SK-N-MC (cell line): ENCODE data around the gene DPY19L1.
"Not testable (repeated sequence)": the region's sequence is repeated elsewhere in the genome, so short reads cannot be mapped to it uniquely, and the experiment has no call there.

Experiments
- DNase-seq: peaks from one replicate; pipeline ENCODE4 v3.0.0-alpha.2; 2011; ENCODE audit warnings: low read depth, low spot score
- H3K27ac ChIP-seq: fragments of 200-600 bp; sonication (generic); 2 replicates; pipeline ENCODE4 v1.5.1; 2016; ENCODE audit warnings: mixed run types
- H3K36me3 ChIP-seq: fragments of 200-600 bp; sonication (generic); 2 replicates; pipeline ENCODE4 v1.6.1; 2017; ENCODE audit warnings: antibody characterized with exemption, low read length, mixed read lengths; ENCODE audit not compliant: insufficient read depth
- H3K4me3 ChIP-seq: fragments of 200-600 bp; sonication (generic); 2 replicates; pipeline ENCODE4 v1.5.1; 2016
- H3K9ac ChIP-seq: fragments of 200-600 bp; sonication (generic); 2 replicates; pipeline ENCODE4 v1.8.0; 2017; ENCODE audit warnings: mixed run types, mixed read lengths; ENCODE audit not compliant: insufficient read length
- H3K9me3 ChIP-seq: fragments of 200-600 bp; sonication (generic); 2 replicates; pipeline ENCODE4 v1.6.1; 2017; ENCODE audit warnings: low read depth, mild to moderate bottlenecking, antibody characterized with exemption, low read length, moderate library complexity, mixed read lengths
- EZH2 ChIP-seq: fragments of 200-600 bp; sonication (generic); IDR thresholded peaks from one replicate; pipeline ENCODE4 v1.6.1; 2017; ENCODE audit warnings: antibody characterized with exemption
- FOXP2 ChIP-seq: optimal IDR thresholded peaks from 2 replicates; pipeline ENCODE3; 2011; ENCODE audit warnings: mild to moderate bottlenecking, moderate library complexity; ENCODE audit not compliant: insufficient read depth; ENCODE audit errors: extremely low read length, control extremely low read depth
- POLR2AphosphoS5 ChIP-seq: IDR thresholded peaks from 2 replicates; pipeline ENCODE4 v1.6.1; 2012; ENCODE audit warnings: mild to moderate bottlenecking, low read depth, low read length, borderline replicate concordance

DPY19L1 gene

DNA sequence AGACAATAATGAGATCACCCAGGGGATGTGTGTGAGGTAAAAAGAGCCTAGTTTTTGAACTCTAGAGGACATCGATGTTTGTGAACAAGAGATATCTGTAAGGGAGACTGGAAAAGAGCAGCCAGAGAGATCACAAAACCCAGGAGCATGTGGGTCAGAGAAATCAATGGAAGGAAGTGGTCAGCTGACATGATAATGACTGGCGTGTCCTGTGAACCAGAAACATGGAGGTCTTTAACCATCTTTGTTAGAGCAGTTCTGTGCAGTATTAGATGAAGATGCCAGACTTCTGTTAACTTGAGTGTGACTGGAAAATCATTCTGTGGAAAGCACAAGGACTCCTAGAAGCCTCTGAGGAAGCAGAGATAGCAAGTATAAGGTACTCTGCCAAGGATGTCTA lies 6.0 kb upstream of the DPY19L1 start:
- H3K4me3 ChIP-seq, H3K9me3 ChIP-seq, H3K36me3 ChIP-seq, H3K27ac ChIP-seq, H3K9ac ChIP-seq, DNase-seq: not testable (repeated sequence)

DNA sequence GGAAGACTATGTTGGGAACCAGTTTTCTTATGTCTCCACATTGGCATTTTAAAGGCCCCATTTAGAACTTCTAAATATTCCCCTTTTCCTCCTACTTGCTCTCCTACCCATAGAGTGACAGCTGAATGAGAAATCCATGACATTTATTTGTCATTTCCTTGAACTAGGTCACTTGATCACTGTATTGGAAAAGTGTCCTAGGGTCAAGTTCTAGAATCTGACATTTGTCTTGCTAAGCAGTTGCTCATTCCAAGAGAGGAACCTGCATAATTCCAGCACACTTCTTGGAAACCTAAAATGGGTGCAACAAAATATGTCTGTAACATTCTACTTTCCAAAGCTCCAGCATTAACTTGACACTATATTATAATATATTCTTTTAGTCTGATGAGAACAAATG lies 3.6 kb upstream of the DPY19L1 start:
- TF ChIP-seq EZH2 (no peak), POLR2AphosphoS5 (no peak), FOXP2 (no peak)
- H3K9ac ChIP-seq, result no peak overlapping the region
- H3K4me3 ChIP-seq, result no peak overlapping the region
- H3K27ac ChIP-seq, result no peak overlapping the region
- H3K9me3 ChIP-seq, result no peaks in the 10 kb centered on the region
- H3K36me3 ChIP-seq, result no peaks in the 10 kb centered on the region
- no peak for DNase-seq

DNA sequence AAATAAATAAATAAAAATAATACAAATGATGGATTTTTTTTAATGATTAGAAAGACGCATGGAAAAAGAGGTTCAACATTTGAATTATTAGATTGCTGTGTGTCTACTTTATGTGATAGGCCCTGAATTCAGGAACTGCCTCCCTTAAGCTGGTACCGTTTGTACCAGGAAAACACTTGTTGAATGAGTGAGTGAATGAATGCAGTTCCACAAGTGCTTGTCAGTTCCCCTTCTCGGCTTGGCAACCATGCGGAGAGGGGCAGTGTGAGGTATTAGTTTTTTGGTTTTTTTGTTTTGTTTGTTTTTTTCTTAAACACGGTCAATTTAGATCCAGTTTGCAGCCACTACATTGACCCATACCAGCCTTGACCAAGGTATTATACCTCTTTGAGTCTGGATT lies 2.1 kb upstream of the DPY19L1 start:
- Histone ChIP-seq H3K9ac (no peak overlapping the region), H3K27ac (no peak overlapping the region), H3K9me3 (no peaks in the 10 kb centered on the region), H3K4me3 (no peak overlapping the region), H3K36me3 (no peaks in the 10 kb centered on the region)
- no peak for DNase-seq
- TF ChIP-seq EZH2, result no peak
- TF ChIP-seq POLR2AphosphoS5, result no peak
- no peak for TF ChIP-seq FOXP2

DNA sequence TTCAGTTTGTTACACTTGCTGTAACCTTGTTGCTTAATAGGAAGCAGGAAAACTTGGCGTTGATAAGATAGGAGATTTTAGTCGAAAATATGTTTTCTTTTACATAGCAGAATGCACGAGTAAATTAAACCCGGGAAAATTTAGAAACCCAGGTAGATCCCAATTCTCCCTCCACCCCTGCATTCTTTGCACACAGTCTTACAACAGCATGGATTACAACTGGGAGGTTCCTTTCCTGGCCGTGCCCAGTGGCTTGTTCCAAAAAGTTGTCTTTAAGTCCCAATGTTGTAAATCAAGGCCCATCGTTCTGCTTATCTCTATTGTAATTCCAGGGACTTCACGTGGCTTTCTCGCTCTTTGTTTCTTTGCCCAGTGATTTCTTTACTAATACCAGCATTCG lies 1.1 kb upstream of the DPY19L1 start:
- TF ChIP-seq EZH2 (no peak), POLR2AphosphoS5 (no peak), FOXP2 (no peak)
- no peak for DNase-seq
- H3K27ac ChIP-seq, result no peak overlapping the region

DNA sequence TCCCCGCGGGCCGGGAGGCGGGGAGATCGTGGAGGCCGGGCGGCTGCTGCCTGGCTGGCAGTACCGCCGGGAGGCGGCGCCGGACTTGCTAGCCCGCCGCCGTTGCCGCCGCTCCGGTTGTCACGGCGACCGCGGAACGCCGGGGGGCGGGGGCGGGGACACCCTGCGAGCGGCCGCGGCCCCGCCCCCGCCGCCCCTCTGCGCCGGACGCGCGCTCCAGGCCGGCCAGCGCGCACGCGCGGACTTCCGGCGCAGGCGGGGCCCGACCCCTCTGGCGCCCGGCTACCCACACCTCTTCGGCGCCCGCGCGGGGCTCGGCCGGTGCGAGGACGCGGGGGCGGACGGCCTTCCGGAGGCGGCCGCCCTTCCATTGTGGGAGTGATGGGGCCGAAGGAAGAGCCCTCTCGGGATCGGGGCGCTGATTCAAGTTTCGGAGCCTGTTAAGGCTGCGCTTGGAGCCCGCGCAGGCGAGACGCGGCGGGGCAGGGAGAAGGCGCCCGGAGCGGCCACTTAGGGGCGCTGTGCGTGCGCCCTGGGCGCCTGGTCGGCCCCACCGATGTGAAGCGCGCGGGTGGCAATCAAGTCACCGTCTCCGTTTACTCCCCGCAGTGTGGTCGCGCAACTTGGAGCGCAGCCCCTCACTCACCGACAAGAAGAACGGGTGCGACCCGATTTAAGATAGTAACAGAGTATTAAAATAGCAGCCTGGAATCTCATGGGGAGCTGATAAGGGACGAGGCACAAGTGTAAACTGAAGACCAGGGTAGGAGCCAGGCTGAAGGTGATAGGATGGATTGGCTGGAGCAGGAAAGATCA lies 449 bp upstream of the DPY19L1 start:
- H3K36me3 ChIP-seq, result no peaks in the 10 kb centered on the region
- peak overlapping the region; percentile 88 for H3K4me3 ChIP-seq
- H3K27ac ChIP-seq, result peak overlapping the region; percentile 74; the same call in 1 of the 2 replicates
- no peak for TF ChIP-seq FOXP2
- TF ChIP-seq POLR2AphosphoS5, result peak; percentile 61; the same call in 1 of the 2 replicates
- no peak for TF ChIP-seq EZH2
- peak overlapping the region; percentile 73 for H3K9ac ChIP-seq
- H3K9me3 ChIP-seq, result no peaks in the 10 kb centered on the region
- DNase-seq, result no peak

More for the DNA sequence above, 1.1 kb upstream of the DPY19L1 start:
- H3K9me3 ChIP-seq, result no peaks in the 10 kb centered on the region
- H3K9ac ChIP-seq, result peak overlapping the region; percentile 73
- H3K36me3 ChIP-seq, result no peaks in the 10 kb centered on the region
- H3K4me3 ChIP-seq, result peak overlapping the region; percentile 88

DNA sequence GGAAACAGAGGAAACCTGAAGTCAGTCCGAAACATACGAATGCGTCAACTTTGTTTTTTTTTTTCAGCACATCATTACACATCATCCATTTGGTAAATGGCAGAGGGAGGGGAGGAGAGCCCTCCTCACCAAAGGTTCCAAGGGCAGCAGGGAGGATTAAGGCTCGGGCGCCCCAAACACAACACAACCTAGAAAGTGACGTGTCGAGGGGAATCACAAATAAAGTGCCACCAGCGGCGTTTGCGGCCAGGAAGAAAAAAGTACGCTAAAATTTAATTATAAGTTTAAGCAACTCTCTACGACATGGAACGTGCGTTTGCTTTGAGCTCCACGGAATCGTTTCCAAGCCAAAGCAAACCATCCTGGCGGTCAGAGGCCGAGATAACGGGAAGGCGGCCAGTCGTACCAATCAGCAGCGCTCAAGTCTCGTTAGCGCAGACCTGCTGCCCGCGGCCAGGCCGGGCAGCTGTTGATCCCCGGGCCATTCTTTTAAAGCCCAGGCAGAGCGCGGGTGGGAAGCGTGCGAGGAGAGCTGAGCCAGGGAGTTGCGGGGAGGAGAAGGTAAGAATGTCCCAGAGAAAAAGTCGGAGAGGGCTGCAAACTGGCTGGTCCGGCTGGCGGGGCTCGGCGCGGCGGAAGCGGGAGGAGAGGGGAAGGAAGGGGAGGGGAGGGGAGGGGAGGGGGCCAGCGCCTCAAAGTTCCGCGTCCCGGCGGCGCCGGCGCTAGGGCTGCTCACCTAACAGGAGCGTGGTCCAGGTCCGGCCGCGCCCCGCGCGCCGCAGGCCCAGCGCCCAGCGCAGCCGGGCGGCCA lies 719 bp downstream of the DPY19L1 start:
- no peaks in the 10 kb centered on the region for H3K9me3 ChIP-seq
- H3K4me3 ChIP-seq, result peak overlapping the region; percentile 93
- DNase-seq, result no peak
- peak overlapping the region; percentile 72 for H3K9ac ChIP-seq
- no peaks in the 10 kb centered on the region for H3K36me3 ChIP-seq
- H3K27ac ChIP-seq, result 0 out of 2 replicates have a peak overlapping the region, but pooled peaks have one; percentile 19
- TF ChIP-seq EZH2 (no peak), POLR2AphosphoS5 (no peak), FOXP2 (no peak)

DNA sequence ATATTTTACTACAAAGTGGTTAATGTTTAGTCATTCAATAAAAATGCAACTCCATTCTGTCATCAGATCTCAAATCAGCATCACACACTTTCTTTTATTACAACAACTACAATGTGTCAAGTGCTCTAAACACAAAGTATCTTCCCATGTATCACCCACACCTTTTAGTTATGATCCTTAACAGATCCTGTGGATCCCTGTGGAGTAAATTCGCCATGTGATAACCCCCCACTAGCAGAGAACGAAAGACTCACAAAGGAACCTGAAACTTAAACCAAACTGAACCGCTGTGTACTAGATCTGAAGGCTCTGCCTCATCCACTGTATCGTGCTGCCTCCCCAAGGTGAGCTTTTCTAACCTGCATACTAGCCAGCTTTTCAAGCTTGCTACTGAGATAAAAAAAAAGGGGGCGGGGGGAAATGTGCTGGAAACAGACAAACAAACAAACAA lies 1.7 kb downstream of the DPY19L1 start:
- DNase-seq, result no peak
- H3K36me3 ChIP-seq, result no peaks in the 10 kb centered on the region
- peak overlapping the region; percentile 93 for H3K4me3 ChIP-seq
- H3K27ac ChIP-seq, result no peak overlapping the region
- H3K9me3 ChIP-seq, result no peaks in the 10 kb centered on the region
- TF ChIP-seq POLR2AphosphoS5, result no peak
- H3K9ac ChIP-seq, result no peak overlapping the region

DNA sequence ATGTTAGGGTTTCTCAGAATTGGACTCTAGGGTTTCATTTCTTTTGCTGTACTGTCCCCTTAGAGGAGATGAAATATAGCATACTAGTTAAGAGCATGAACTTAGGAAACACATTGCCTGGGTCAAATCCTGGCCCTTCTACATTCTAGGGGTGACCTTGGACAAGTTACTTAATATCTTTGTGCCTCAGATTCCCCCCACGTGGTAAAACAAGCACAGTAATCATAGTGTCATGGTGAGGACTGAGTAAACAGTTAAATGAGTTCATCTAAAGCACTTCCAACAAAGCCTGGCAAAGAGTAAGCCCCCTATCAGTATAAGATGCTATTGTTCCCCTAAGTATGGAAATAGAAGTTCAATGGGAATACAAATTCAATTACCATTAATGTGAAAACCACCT lies 5.1 kb downstream of the DPY19L1 start:
- no peak for DNase-seq
- TF ChIP-seq POLR2AphosphoS5, result no peak
- TF ChIP-seq EZH2, result no peak
- no peak for TF ChIP-seq FOXP2
- H3K9me3 ChIP-seq, result no peaks in the 10 kb centered on the region
- H3K9ac ChIP-seq, result no peak overlapping the region
- no peak overlapping the region for H3K27ac ChIP-seq
- H3K4me3 ChIP-seq, result no peak overlapping the region
- H3K36me3 ChIP-seq, result no peaks in the 10 kb centered on the region
